Osteoblast (primary cell): ENCODE measurements around the gene SPTLC3. TPM values are rescaled to one million over a fixed set of nuclear protein-coding genes. Genes with fewer than 3 reads are reported as not detected.

Experiments
- DNase-seq: peaks from one replicate; pipeline ENCODE4 v3.0.0; 2011; ENCODE audit warnings: low spot score, mixed read lengths; ENCODE audit not compliant: insufficient read length; ENCODE audit errors: missing footprints
- H2AFZ ChIP-seq: 2 replicates; pipeline ENCODE4 v1.6.0; 2011; ENCODE audit warnings: mild to moderate bottlenecking, low read length
- H3K27ac ChIP-seq: 2 replicates; pipeline ENCODE4 v1.5.1; 2011; ENCODE audit warnings: mild to moderate bottlenecking, low read depth, low read length, moderate library complexity
- H3K27me3 ChIP-seq: 2 replicates; pipeline ENCODE4 v1.6.0; 2012; ENCODE audit warnings: mild to moderate bottlenecking, control low read depth, inconsistent platforms, low read length, moderate library complexity; ENCODE audit not compliant: insufficient read depth
- H3K36me3 ChIP-seq: 2 replicates; pipeline ENCODE4 v1.5.1; 2011; ENCODE audit warnings: mild to moderate bottlenecking, low read length, control low read depth, moderate library complexity; ENCODE audit not compliant: insufficient read depth
- H3K4me1 ChIP-seq: 2 replicates; pipeline ENCODE4 v1.5.1; 2011; ENCODE audit warnings: mild to moderate bottlenecking, low read length, control low read depth, moderate library complexity; ENCODE audit not compliant: insufficient read depth
- H3K4me2 ChIP-seq: 2 replicates; pipeline ENCODE4 v1.6.0; 2011; ENCODE audit warnings: mild to moderate bottlenecking, low read length; ENCODE audit not compliant: insufficient read depth
- H3K4me3 ChIP-seq: fragments of 200-600 bp; sonication (generic); 3 replicates; pipeline ENCODE4 v1.5.1; 2012; ENCODE audit warnings: mild to moderate bottlenecking, low read length, inconsistent platforms; ENCODE audit not compliant: insufficient read depth
- H3K79me2 ChIP-seq: 2 replicates; pipeline ENCODE4 v1.6.0; 2012; ENCODE audit warnings: mild to moderate bottlenecking, low read length, control low read depth, inconsistent platforms; ENCODE audit not compliant: insufficient read depth
- H3K9me3 ChIP-seq: 2 replicates; pipeline ENCODE4 v1.5.1; 2011; ENCODE audit warnings: low read depth, low read length, control low read depth
- H4K20me1 ChIP-seq: 2 replicates; pipeline ENCODE4 v1.6.0; 2012; ENCODE audit warnings: mild to moderate bottlenecking, low read length, control low read depth; ENCODE audit not compliant: insufficient read depth
- total RNA-seq: library from RNA; depleted of rRNA; stranded (reverse); fragments of >200 nt; gene quantifications from 2 replicates; pipeline ENCODE4 v1.2.3, GENCODE V29; 2012
- TF ChIP-seq, protein P1 (sequence below): IDR thresholded peaks from 2 replicates; pipeline ENCODE4 v1.5.1; 2011; ENCODE audit warnings: mild to moderate bottlenecking, low read depth, low read length, moderate library complexity; ENCODE audit errors: extremely low read depth

SPTLC3 gene
- total RNA-seq, 1 donor, result 14.8 TPM

DNA sequence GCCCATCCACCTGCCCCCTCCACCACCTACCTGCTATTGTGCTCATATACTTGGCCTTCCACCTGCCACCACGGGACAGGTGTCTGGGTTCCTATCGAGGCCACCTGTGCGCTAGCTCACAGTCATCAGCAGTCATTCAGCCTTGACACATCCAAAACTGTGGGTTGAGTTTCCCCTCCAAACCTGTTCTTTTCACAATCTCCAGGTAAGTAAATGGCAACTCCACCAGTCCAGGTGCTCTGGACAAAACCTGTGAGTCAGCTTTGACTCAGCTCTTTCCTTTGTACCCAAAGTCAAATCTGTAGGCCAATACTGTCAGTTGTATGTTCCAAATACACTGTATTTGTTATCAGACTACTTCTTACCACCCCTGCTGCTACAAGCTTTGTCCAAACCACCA lies 52.6 kb downstream of the SPTLC3 start:
- H3K36me3 ChIP-seq, result no peaks in the 10 kb centered on the region
- H3K27me3 ChIP-seq, result no peaks in the 10 kb centered on the region
- H3K27ac ChIP-seq, result no peak overlapping the region
- no peak for DNase-seq
- H2AFZ ChIP-seq, result no peak overlapping the region
- H3K79me2 ChIP-seq, result no peaks in the 10 kb centered on the region
- TF ChIP-seq, protein P1, sequence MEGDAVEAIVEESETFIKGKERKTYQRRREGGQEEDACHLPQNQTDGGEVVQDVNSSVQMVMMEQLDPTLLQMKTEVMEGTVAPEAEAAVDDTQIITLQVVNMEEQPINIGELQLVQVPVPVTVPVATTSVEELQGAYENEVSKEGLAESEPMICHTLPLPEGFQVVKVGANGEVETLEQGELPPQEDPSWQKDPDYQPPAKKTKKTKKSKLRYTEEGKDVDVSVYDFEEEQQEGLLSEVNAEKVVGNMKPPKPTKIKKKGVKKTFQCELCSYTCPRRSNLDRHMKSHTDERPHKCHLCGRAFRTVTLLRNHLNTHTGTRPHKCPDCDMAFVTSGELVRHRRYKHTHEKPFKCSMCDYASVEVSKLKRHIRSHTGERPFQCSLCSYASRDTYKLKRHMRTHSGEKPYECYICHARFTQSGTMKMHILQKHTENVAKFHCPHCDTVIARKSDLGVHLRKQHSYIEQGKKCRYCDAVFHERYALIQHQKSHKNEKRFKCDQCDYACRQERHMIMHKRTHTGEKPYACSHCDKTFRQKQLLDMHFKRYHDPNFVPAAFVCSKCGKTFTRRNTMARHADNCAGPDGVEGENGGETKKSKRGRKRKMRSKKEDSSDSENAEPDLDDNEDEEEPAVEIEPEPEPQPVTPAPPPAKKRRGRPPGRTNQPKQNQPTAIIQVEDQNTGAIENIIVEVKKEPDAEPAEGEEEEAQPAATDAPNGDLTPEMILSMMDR, result no peak
- no peaks in the 10 kb centered on the region for H4K20me1 ChIP-seq
- no peak overlapping the region for H3K4me3 ChIP-seq
- no peaks in the 10 kb centered on the region for H3K9me3 ChIP-seq
- no peaks in the 10 kb centered on the region for H3K4me1 ChIP-seq
- H3K4me2 ChIP-seq, result no peak overlapping the region

DNA sequence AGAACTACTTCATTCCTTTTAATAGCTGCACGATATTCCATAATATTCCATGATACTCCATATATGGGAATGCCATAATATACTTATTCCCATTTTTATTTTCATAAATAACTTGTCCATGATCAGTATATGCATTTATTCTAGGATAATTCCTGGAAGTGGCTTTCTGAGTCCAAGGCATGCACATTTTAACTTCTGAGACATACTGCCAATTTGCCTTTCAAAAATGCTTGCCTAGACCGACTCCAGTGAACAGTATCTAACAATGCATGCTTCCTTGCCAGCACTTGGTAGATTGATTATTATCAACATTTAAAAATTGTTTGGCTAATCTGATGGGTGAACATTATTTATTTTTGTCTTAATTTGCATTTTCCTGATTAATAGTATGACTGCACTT lies 54.0 kb downstream of the SPTLC3 start:
- no peak overlapping the region for H3K27ac ChIP-seq
- H3K4me3 ChIP-seq, result no peak overlapping the region
- H2AFZ ChIP-seq, result no peak overlapping the region
- H3K4me2 ChIP-seq, result no peak overlapping the region
- H3K4me1 ChIP-seq, result no peaks in the 10 kb centered on the region
- no peaks in the 10 kb centered on the region for H3K79me2 ChIP-seq
- H3K9me3 ChIP-seq, result no peaks in the 10 kb centered on the region
- no peaks in the 10 kb centered on the region for H3K36me3 ChIP-seq
- no peaks in the 10 kb centered on the region for H4K20me1 ChIP-seq
- TF ChIP-seq, protein P1, result no peak
- no peaks in the 10 kb centered on the region for H3K27me3 ChIP-seq
- no peak for DNase-seq

DNA sequence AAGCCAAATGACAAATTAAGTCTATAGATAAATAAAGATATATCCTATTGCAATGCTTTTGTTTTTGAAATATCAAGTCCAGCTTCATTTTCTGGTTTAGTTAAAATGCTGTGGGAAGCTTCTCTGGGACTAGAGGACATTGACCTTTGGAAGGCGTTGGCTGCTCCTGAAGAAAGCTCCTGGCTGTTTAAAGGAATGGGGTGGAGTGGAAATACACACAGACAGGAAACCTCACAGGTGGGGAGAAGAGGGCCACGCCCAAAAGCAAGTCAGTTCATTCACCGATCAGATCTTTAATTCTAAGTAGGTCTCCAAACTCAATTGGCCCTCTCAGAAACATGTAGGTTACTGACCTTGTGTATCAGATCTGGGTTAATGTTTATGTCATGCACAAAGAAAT lies 59.6 kb downstream of the SPTLC3 start:
- no peaks in the 10 kb centered on the region for H3K36me3 ChIP-seq
- H3K4me3 ChIP-seq, result no peak overlapping the region
- H3K4me2 ChIP-seq, result no peak overlapping the region
- no peaks in the 10 kb centered on the region for H3K79me2 ChIP-seq
- H4K20me1 ChIP-seq, result no peaks in the 10 kb centered on the region
- TF ChIP-seq, protein P1, result no peak
- no peak for DNase-seq
- no peaks in the 10 kb centered on the region for H3K4me1 ChIP-seq
- no peak overlapping the region for H3K27ac ChIP-seq
- H3K27me3 ChIP-seq, result no peaks in the 10 kb centered on the region
- H2AFZ ChIP-seq, result no peak overlapping the region
- no peaks in the 10 kb centered on the region for H3K9me3 ChIP-seq

DNA sequence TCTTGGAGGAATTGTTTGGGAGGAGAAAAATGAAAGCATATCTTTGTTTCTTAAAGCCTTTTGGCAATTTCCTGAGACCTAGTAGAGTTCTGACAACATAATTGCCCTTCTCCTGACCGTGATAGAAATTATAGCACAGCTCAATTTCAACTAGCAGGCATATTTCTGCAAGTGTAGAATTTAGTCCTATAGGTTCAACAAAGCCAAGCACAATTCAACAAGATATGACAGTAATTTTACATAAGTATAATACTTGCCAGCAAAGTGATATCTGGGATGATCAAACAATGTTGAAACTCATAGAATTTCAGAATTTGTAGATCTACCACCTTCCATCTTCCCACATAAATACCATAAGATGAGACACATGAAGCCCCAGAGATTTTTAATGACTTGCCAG lies 73.1 kb downstream of the SPTLC3 start:
- DNase-seq, result no peak

More for the DNA sequence above, 73.1 kb downstream of the SPTLC3 start:
- Histone ChIP-seq H3K9me3 (no peaks in the 10 kb centered on the region), H3K4me3 (no peak overlapping the region), H3K79me2 (no peaks in the 10 kb centered on the region), H3K4me2 (no peak overlapping the region), H3K4me1 (no peaks in the 10 kb centered on the region), H3K27me3 (no peaks in the 10 kb centered on the region), H2AFZ (no peak overlapping the region), H4K20me1 (no peaks in the 10 kb centered on the region), H3K36me3 (no peaks in the 10 kb centered on the region), H3K27ac (no peak overlapping the region)
- TF ChIP-seq, protein P1, result no peak
